Fibroblast of lung (primary cell): ENCODE data around the gene IKBIP. TPM values are rescaled to one million over a fixed set of nuclear protein-coding genes. Genes with fewer than 3 reads are reported as not detected.

ENCODE experiments used
- DNase-seq, 2 donors: peaks; one replicate each; pipeline versions ENCODE4 v3.0.0 to v3.0.0-alpha.2; 2010; ENCODE audit warnings: low read depth in 2 of 2
- H2AFZ ChIP-seq: 2 replicates; pipeline ENCODE4 v1.5.1; 2012; ENCODE audit warnings: low read length, control low read depth, inconsistent platforms
- H3K27ac ChIP-seq: 2 replicates; pipeline ENCODE4 v1.5.1; 2011; ENCODE audit warnings: low read length, control low read depth; ENCODE audit not compliant: insufficient read depth
- H3K27me3 ChIP-seq: 2 replicates; pipeline ENCODE4 v1.5.1; 2011; ENCODE audit warnings: mild to moderate bottlenecking, low read length; ENCODE audit not compliant: control insufficient read depth, insufficient read depth
- H3K36me3 ChIP-seq: 2 replicates; pipeline ENCODE4 v1.5.1; 2011; ENCODE audit warnings: low read length; ENCODE audit not compliant: control insufficient read depth, insufficient read depth
- H3K4me1 ChIP-seq: 2 replicates; pipeline ENCODE4 v1.5.1; 2011; ENCODE audit warnings: low read length; ENCODE audit not compliant: control insufficient read depth, insufficient read depth; ENCODE audit errors: extremely low read depth
- H3K4me2 ChIP-seq: 2 replicates; pipeline ENCODE4 v1.5.1; 2011; ENCODE audit warnings: low read length, control low read depth; ENCODE audit not compliant: insufficient read depth; ENCODE audit errors: extremely low read depth
- H3K4me3 ChIP-seq, 4 experiments: fragments of 200-600 bp in 1 of 4; sonication (generic) in 1 of 4; replicated peaks in 1 of 4; 2 replicates each; pipeline ENCODE4 v1.5.1; 2011 to 2016; ENCODE audit warnings: low read length in 4 of 4, low read depth in 3 of 4, mild to moderate bottlenecking in 3 of 4, control low read depth in 2 of 4, inconsistent platforms in 1 of 4, mixed read lengths in 1 of 4; ENCODE audit not compliant: insufficient read depth in 1 of 4; ENCODE audit errors: control extremely low read depth in 1 of 4
- H3K79me2 ChIP-seq: 2 replicates; pipeline ENCODE4 v1.5.1; 2012; ENCODE audit warnings: mild to moderate bottlenecking, low read length, inconsistent platforms; ENCODE audit not compliant: control insufficient read depth, insufficient read depth
- H3K9ac ChIP-seq: 2 replicates; pipeline ENCODE4 v1.5.1; 2011; ENCODE audit warnings: mild to moderate bottlenecking, low read length, control low read depth; ENCODE audit not compliant: insufficient read depth
- H3K9me3 ChIP-seq: 2 replicates; pipeline ENCODE4 v1.5.1; 2012; ENCODE audit warnings: low read depth, low read length; ENCODE audit not compliant: control insufficient read depth, insufficient read depth
- H4K20me1 ChIP-seq: 2 replicates; pipeline ENCODE4 v1.5.1; 2011; ENCODE audit warnings: low read length; ENCODE audit not compliant: control insufficient read depth, insufficient read depth; ENCODE audit errors: extremely low read depth
- CTCF ChIP-seq, 2 donors: IDR thresholded peaks in 1 of 2; conservative IDR thresholded peaks in 1 of 2; 1 replicate in 1 of 2; 2 replicates in 1 of 2; pipeline ENCODE4 v1.5.1; 2011 to 2012; ENCODE audit warnings: low read length in 2 of 2, control low read depth in 1 of 2, inconsistent platforms in 1 of 2, low read depth in 1 of 2, mild to moderate bottlenecking in 1 of 2
- EZH2 ChIP-seq: IDR thresholded peaks from 2 replicates; pipeline ENCODE4 v1.5.1; 2012; ENCODE audit warnings: low read length, control low read depth, mild to moderate bottlenecking; ENCODE audit errors: missing control alignments
- polyA plus RNA-seq, 2 donors: library from polyadenylated mRNA; depleted of rRNA in 1 of 2; stranded (reverse) in 1 of 2; unstranded in 1 of 2; fragments of >200 nt; gene quantifications; 2 replicates each; pipeline ENCODE4 v1.2.1, GENCODE V29; 2011 to 2012; ENCODE audit warnings: missing spikeins in 1 of 2
- total RNA-seq: library from RNA; depleted of rRNA; stranded (reverse); fragments of >200 nt; gene quantifications from 2 replicates; pipeline ENCODE4 v1.2.1, GENCODE V29; 2014

The IKBIP gene
- total and polyA plus RNA-seq, 2 donors (not counting 1 experiment from before 2014, with no cell fraction given), result 43.9 to 58.5 TPM

GRCh38 chr12:98592825-98593322 lies 51.7 kb downstream of the IKBIP start:
- no peaks in the 10 kb centered on the region for H3K27me3 ChIP-seq
- peak overlapping the region; percentile 88 for H2AFZ ChIP-seq
- H3K9me3 ChIP-seq, result no peaks in the 10 kb centered on the region
- H3K4me1 ChIP-seq, result peaks cover 2% of the 10 kb centered on the region
- peak overlapping the region; percentile 79 for H3K27ac ChIP-seq
- peak overlapping the region; percentile 43 to 99 (median 55) for H3K4me3 ChIP-seq
- peak overlapping the region; percentile 64 for H3K4me2 ChIP-seq
- H3K9ac ChIP-seq, result peak overlapping the region; percentile 41
- TF ChIP-seq EZH2 (no peak), CTCF (conservative IDR thresholded peaks at IDR 0.05 in 1 of 2, IDR thresholded peaks at IDR 0.05 in 1 of 2; ENCODE audit: low read depth in 1 of 2, low read length in 2 of 2) (no peak)
- no peak for DNase-seq
- H3K79me2 ChIP-seq, result peaks cover 44% of the 10 kb centered on the region
- H4K20me1 ChIP-seq, result peaks cover 10% of the 10 kb centered on the region
- H3K36me3 ChIP-seq, result no peaks in the 10 kb centered on the region

GRCh38 chr12:98591209-98591608 lies 53.4 kb downstream of the IKBIP start:
- H3K4me1 ChIP-seq, result no peaks in the 10 kb centered on the region
- peaks cover 27% of the 10 kb centered on the region for H3K79me2 ChIP-seq
- no peaks in the 10 kb centered on the region for H3K9me3 ChIP-seq
- peak in 1 of 2 donors; percentile 28 for DNase-seq
- H4K20me1 ChIP-seq, result peaks cover 8% of the 10 kb centered on the region
- H3K27me3 ChIP-seq, result no peaks in the 10 kb centered on the region
- no peaks in the 10 kb centered on the region for H3K36me3 ChIP-seq
- no peak overlapping the region for H3K4me2 ChIP-seq
- no peak overlapping the region for H3K9ac ChIP-seq
- no peak for TF ChIP-seq EZH2
- no peak for TF ChIP-seq CTCF (conservative IDR thresholded peaks at IDR 0.05 in 1 of 2, IDR thresholded peaks at IDR 0.05 in 1 of 2; ENCODE audit: low read depth in 1 of 2, low read length in 2 of 2)
- no peak overlapping the region for H2AFZ ChIP-seq
- no peak overlapping the region for H3K4me3 ChIP-seq
- no peak overlapping the region for H3K27ac ChIP-seq

- no peaks in the 10 kb centered on the region for H3K4me1 ChIP-seq
- no peak overlapping the region for H3K4me2 ChIP-seq
- no peak for DNase-seq
- H3K79me2 ChIP-seq, result no peaks in the 10 kb centered on the region
- H3K27me3 ChIP-seq, result no peaks in the 10 kb centered on the region
- H3K9ac ChIP-seq, result no peak overlapping the region
- TF ChIP-seq CTCF (conservative IDR thresholded peaks at IDR 0.05 in 1 of 2, IDR thresholded peaks at IDR 0.05 in 1 of 2; ENCODE audit: low read depth in 1 of 2, low read length in 2 of 2) (no peak), EZH2 (no peak)
- H3K9me3 ChIP-seq, result no peaks in the 10 kb centered on the region
- H3K36me3 ChIP-seq, result no peaks in the 10 kb centered on the region
- no peak overlapping the region for H3K27ac ChIP-seq
- H2AFZ ChIP-seq, result no peak overlapping the region
- no peak overlapping the region for H3K4me3 ChIP-seq
- H4K20me1 ChIP-seq, result no peaks in the 10 kb centered on the region
These were observed 57.5 kb downstream of the IKBIP start for GRCh38 chr12:98587084-98587483.
